GM12878 (cell line): ENCODE results near the gene PHLDA3. TPM values are rescaled to one million over a fixed set of nuclear protein-coding genes. Genes with fewer than 3 reads are reported as not detected.

Experiments used
- ATAC-seq: fragments of 200-7000 bp; cut with Tn5 transposase; 3 replicates; pipeline ENCODE4 v1.9.1; 2020; ENCODE audit warnings: mild to moderate bottlenecking, moderate library complexity
- BruUV-seq: library from RNA; stranded (reverse); fragments of 400-500 nt; replicated peaks from 2 replicates; lab custom pipeline; 2021; lab: Mats Ljungman, UMichigan
- CTCF ChIA-PET: fragments of 300-600 bp; sonication (Branson Sonifier 250); formaldehyde crosslinking; extraction: SDS; loops from one replicate; lab custom pipeline; 2021; ENCODE audit warnings: inconsistent platforms; lab: Yijun Ruan, JAX
- POLR2A ChIA-PET: fragments of 350-600 bp; formaldehyde crosslinking; extraction: SDS; loops from one replicate; lab custom pipeline; 2021; ENCODE audit warnings: inconsistent platforms; lab: Charles Lee
- RAD21 ChIA-PET: fragments of 300-600 bp; sonication (Branson Sonifier 250); formaldehyde crosslinking; loops from one replicate; lab custom pipeline; 2023; ENCODE audit warnings: antibody characterized with exemption; ENCODE audit not compliant: unreplicated experiment; lab: Charles Lee
- SMC1A ChIA-PET: fragments of 300-600 bp; sonication (Branson Sonifier 250); formaldehyde crosslinking; loops from one replicate; lab custom pipeline; 2023; ENCODE audit not compliant: unreplicated experiment, uncharacterized antibody; lab: Charles Lee
- DNase-seq: peaks from one replicate; pipeline ENCODE4 v3.0.0-alpha.2; 2011; ENCODE audit warnings: low read depth, low spot score
- FAIRE-seq: peaks from 3 replicates; lab custom pipeline; 2011; peaks lifted over from hg19 to GRCh38; lab: Jason Lieb, UNC
- H2AFZ ChIP-seq: 2 replicates; pipeline ENCODE4 v1.6.0; 2011; ENCODE audit warnings: low read depth, low read length, control low read depth; ENCODE audit not compliant: control insufficient read depth
- H3K27ac ChIP-seq: 2 replicates; pipeline ENCODE4 v1.5.1; 2011; ENCODE audit warnings: control low read depth; ENCODE audit not compliant: control insufficient read depth, insufficient read depth
- H3K27me3 ChIP-seq, 2 experiments: replicated peaks in 1 of 2; 2 replicates each; pipeline versions ENCODE4 v1.6.0 to v1.6.1; 2011; ENCODE audit warnings: low read length in 1 of 2; ENCODE audit not compliant: control insufficient read depth in 2 of 2, insufficient read depth in 2 of 2
- H3K36me3 ChIP-seq, 2 experiments: 2 replicates each; pipeline ENCODE4 v1.5.1; 2011; ENCODE audit warnings: low read length in 1 of 2; ENCODE audit not compliant: control insufficient read depth in 2 of 2, insufficient read depth in 2 of 2
- H3K4me1 ChIP-seq: 2 replicates; pipeline ENCODE4 v1.6.1; 2011; ENCODE audit warnings: mild to moderate bottlenecking, low read length, moderate library complexity, mixed read lengths; ENCODE audit not compliant: control insufficient read depth, insufficient read depth
- H3K4me2 ChIP-seq: 2 replicates; pipeline ENCODE4 v1.6.0; 2011; ENCODE audit warnings: control low read depth; ENCODE audit not compliant: control insufficient read depth, insufficient read depth
- H3K4me3 ChIP-seq: fragments of 200-600 bp; sonication (generic); 2 replicates; pipeline ENCODE4 v1.5.1; 2016
- H3K79me2 ChIP-seq: 2 replicates; pipeline ENCODE4 v1.6.0; 2011; ENCODE audit warnings: low read length; ENCODE audit not compliant: control insufficient read depth, insufficient read depth
- H3K9ac ChIP-seq: 2 replicates; pipeline ENCODE4 v1.8.0; 2011; ENCODE audit warnings: low read length, control low read depth, mixed read lengths; ENCODE audit not compliant: control insufficient read depth, insufficient read depth
- H3K9me3 ChIP-seq: replicated peaks from 3 replicates; pipeline ENCODE4 v1.5.1; 2011; ENCODE audit warnings: mild to moderate bottlenecking, low read length; ENCODE audit not compliant: control insufficient read depth, insufficient read depth
- H4K20me1 ChIP-seq: 2 replicates; pipeline ENCODE4 v1.6.0; 2011; ENCODE audit not compliant: control insufficient read depth, insufficient read depth
- BMI1 ChIP-seq: fragments of 450-650 bp; IDR thresholded peaks from 2 replicates; pipeline ENCODE4 v1.6.1; 2016; ENCODE audit warnings: mild to moderate bottlenecking, moderate library complexity, borderline replicate concordance
- EGR1 ChIP-seq, 2 experiments: IDR thresholded peaks; 1 replicate in 1 of 2; 2 replicates in 1 of 2; pipeline ENCODE4 v1.6.1; 2011 to 2012; ENCODE audit warnings: low read depth in 2 of 2, low read length in 2 of 2, borderline replicate concordance in 1 of 2, mild to moderate bottlenecking in 1 of 2, moderate library complexity in 1 of 2
- FOXM1 ChIP-seq: IDR thresholded peaks from 2 replicates; pipeline ENCODE4 v1.6.1; 2012; ENCODE audit warnings: low read depth, mild to moderate bottlenecking, inconsistent platforms, low read length, moderate library complexity
- IRF4 ChIP-seq: IDR thresholded peaks from 2 replicates; pipeline ENCODE4 v1.6.1; 2011; ENCODE audit warnings: low read depth, low read length
- NFIC ChIP-seq: IDR thresholded peaks from 2 replicates; pipeline ENCODE4 v1.6.1; 2012; ENCODE audit warnings: low read depth, mild to moderate bottlenecking, inconsistent platforms, low read length, moderate library complexity
- NRF1 ChIP-seq: conservative IDR thresholded peaks from 2 replicates; pipeline ENCODE4 v1.6.1; 2011; ENCODE audit warnings: mild to moderate bottlenecking, low read depth, low read length, improper control_type of control experiment
- STAT1 ChIP-seq: fragments of 450-650 bp; conservative IDR thresholded peaks from 2 replicates; pipeline ENCODE4 v1.6.1; 2014; ENCODE audit warnings: antibody characterized with exemption, mild to moderate bottlenecking
- TBL1XR1 ChIP-seq: IDR thresholded peaks from 2 replicates; pipeline ENCODE4 v1.6.1; 2012; ENCODE audit warnings: low read depth, low read length, improper control_type of control experiment
- WRNIP1 ChIP-seq: IDR thresholded peaks from 2 replicates; pipeline ENCODE4 v1.6.1; 2011; ENCODE audit warnings: low read depth, low read length, improper control_type of control experiment, borderline replicate concordance
- whole genome bisulfite sequencing: methylation state at CpG from one replicate; pipeline ENCODE4 v1.1.6; 2016; ENCODE audit warnings: low lambda C conversion rate; ENCODE audit not compliant: insufficient replicate concordance, insufficient coverage; ENCODE audit errors: missing lambda C conversion rate; 5-methylcytosine and 5-hydroxymethylcytosine counted together
- in situ Hi-C: fragments of 300-500 bp; cut with MboI; formaldehyde crosslinking; loops from 9 replicates; pipeline ENCODE4 v1.14.3; 2018; ENCODE audit warnings: mixed read lengths
- intact Hi-C: fragments of 100-400 bp; cut with micrococcal nuclease; formaldehyde crosslinking; loops from one replicate; pipeline ENCODE4 v1.14.2; 2022; ENCODE audit not compliant: unreplicated experiment
- polyA plus RNA-seq, 11 experiments: library from polyadenylated mRNA; depleted of rRNA in 4 of 11; unstranded in 6 of 11; stranded (reverse) in 5 of 11; fragments of >200 nt; fragmentation: Nextera tagmentation in 4 of 11; fragmentation: Illumina TruSeq in 1 of 11; extraction: Ambion mirVana in 4 of 11; extraction: Trizol in 1 of 11; gene quantifications; 1 replicate in 1 of 11; 2 replicates in 10 of 11; pipeline versions ENCODE4 v1.2.1 to v1.2.3, GENCODE V29; 2011 to 2016; ENCODE audit warnings: inconsistent platforms in 2 of 11, missing spikeins in 2 of 11, low read depth in 1 of 11
- total RNA-seq, 4 experiments: library from RNA; depleted of rRNA in 3 of 4; stranded (reverse); fragments of >200 nt in 3 of 4; fragmentation: Illumina TruSeq in 1 of 4; extraction: Trizol in 1 of 4; gene quantifications; 2 replicates each; pipeline versions ENCODE4 v1.2.1 to v1.2.3, GENCODE V29; 2013 to 2021

PHLDA3 gene
- total and polyA plus RNA-seq, 10 of the 15 experiments (the other 5 are each of a cell fraction or from before 2014, with no cell fraction given), result 0.60 to 57.4 (median 21.8) TPM

- TF ChIP-seq EGR1 (IDR thresholded peaks at IDR 0.05; ENCODE audit: borderline replicate concordance in 1 of 2, low read depth in 2 of 2, low read length in 2 of 2), result no peak
- TF ChIP-seq STAT1, result no peak
- no peak for TF ChIP-seq TBL1XR1
- no peak for TF ChIP-seq NRF1
- TF ChIP-seq, all 136 proteins: peak for 0
These were observed 36.0 kb upstream of the PHLDA3 start (continued) for GRCh38 chr1:201504799-201505502.

- RAD21 ChIA-PET, result interaction anchor here (1.1 to 15.3 kb wide), 3 partner anchors 9 to 69 kb away, joined by 3 to 505 read pairs (median 22); no protein-coding TSS in a partner anchor
- POLR2A ChIA-PET, result interaction anchor here (0.5 to 2.2 kb wide), 5 partner anchors 8 to 1637 kb away, joined by 3 to 6 read pairs (median 3); no protein-coding TSS in a partner anchor
- no peaks in the 10 kb centered on the region for H3K27me3 ChIP-seq
- H3K4me3 ChIP-seq, result no peak overlapping the region
- DNase-seq (no peak), FAIRE-seq (no peak), ATAC-seq (no peak)
- H3K27ac ChIP-seq, result no peak overlapping the region
- no TSS peak for BruUV-seq
- no peaks in the 10 kb centered on the region for H4K20me1 ChIP-seq
- intact Hi-C loops (no loop called here), in situ Hi-C loops (no loop called here)
- no peaks in the 10 kb centered on the region for H3K9me3 ChIP-seq
- H3K4me2 ChIP-seq, result peak overlapping the region; percentile 19
- H2AFZ ChIP-seq, result no peak overlapping the region
- SMC1A ChIA-PET, result interaction anchor here (1.1 to 18.7 kb wide), 4 partner anchors 7 to 56 kb away, joined by 4 to 514 read pairs (median 33); no protein-coding TSS in a partner anchor
- peaks cover 16% of the 10 kb centered on the region for H3K4me1 ChIP-seq
- WGBS, result 83% methylated on average over 3 of the region's 3 CpGs
- TF ChIP-seq IRF4 (no peak), WRNIP1 (no peak), NFIC (no peak), BMI1 (no peak), FOXM1 (no peak)
- H3K36me3 ChIP-seq, result no peaks in the 10 kb centered on the region; a peak in 1 of 4 replicates
- CTCF ChIA-PET, result interaction anchor here (1.0 to 13.1 kb wide), 6 partner anchors 7 to 68 kb away, joined by 3 to 198 read pairs (median 14); no protein-coding TSS in a partner anchor
- H3K79me2 ChIP-seq, result peaks cover 29% of the 10 kb centered on the region
- H3K9ac ChIP-seq, result no peak overlapping the region
These were observed 35.2 kb upstream of the PHLDA3 start for GRCh38 chr1:201504179-201504631.
